Common myeloid progenitor, CD34-positive (primary cell): Measurements from ENCODE around the gene PSME1.

Source experiments
- CTCF ChIA-PET: fragments of 350-600 bp; sonication (Branson Sonifier 250); formaldehyde crosslinking; loops from one replicate; lab custom pipeline; 2021; ENCODE audit warnings: antibody characterized with exemption; lab: Charles Lee
- POLR2A ChIA-PET: fragments of 350-600 bp; sonication (Branson Sonifier 250); formaldehyde crosslinking; loops from one replicate; lab custom pipeline; 2021; ENCODE audit warnings: antibody characterized with exemption; lab: Charles Lee
- DNase-seq, 3 donors: peaks; one replicate each; pipeline versions ENCODE4 v3.0.0 to v3.0.0-alpha.2; 2013
- H3K27ac ChIP-seq, 2 experiments: 1 replicate in 1 of 2; 2 replicates in 1 of 2; pipeline ENCODE4 v1.7.0; 2013; ENCODE audit warnings: inconsistent platforms in 2 of 2, low read length in 2 of 2, mild to moderate bottlenecking in 2 of 2, low read depth in 1 of 2, moderate library complexity in 1 of 2; ENCODE audit not compliant: severe bottlenecking in 2 of 2, insufficient read depth in 1 of 2, poor library complexity in 1 of 2
- H3K27me3 ChIP-seq, 5 experiments: replicated peaks in 2 of 5; 1 replicate in 3 of 5; 2 replicates in 2 of 5; pipeline versions ENCODE4 v1.6.1 to v1.7.0; 2013; ENCODE audit warnings: low read length in 4 of 5, mild to moderate bottlenecking in 2 of 5, moderate library complexity in 2 of 5, inconsistent platforms in 1 of 5; ENCODE audit not compliant: insufficient read depth in 5 of 5, control insufficient read depth in 4 of 5
- H3K36me3 ChIP-seq, 4 experiments: 1 replicate in 2 of 4; 2 replicates in 2 of 4; pipeline versions ENCODE4 v1.6.1 to v1.7.0; 2013; ENCODE audit warnings: low read length in 3 of 4, control low read depth in 1 of 4, mild to moderate bottlenecking in 1 of 4; ENCODE audit not compliant: control insufficient read depth in 4 of 4, insufficient read depth in 4 of 4
- H3K4me1 ChIP-seq, 4 experiments: 1 replicate in 3 of 4; 2 replicates in 1 of 4; pipeline versions ENCODE4 v1.6.1 to v1.7.1; 2013; ENCODE audit warnings: low read length in 3 of 4, mild to moderate bottlenecking in 3 of 4, control low read depth in 1 of 4, inconsistent platforms in 1 of 4, moderate library complexity in 1 of 4; ENCODE audit not compliant: control insufficient read depth in 4 of 4, insufficient read depth in 4 of 4; ENCODE audit errors: control extremely low read depth in 1 of 4
- H3K4me3 ChIP-seq, 7 experiments: 1 replicate in 4 of 7; 2 replicates in 3 of 7; pipeline versions ENCODE4 v1.5.1 to v1.7.0; 2013; ENCODE audit warnings: mild to moderate bottlenecking in 7 of 7, low read length in 6 of 7, moderate library complexity in 6 of 7, inconsistent platforms in 2 of 7, low read depth in 2 of 7, control low read depth in 1 of 7; ENCODE audit not compliant: insufficient read depth in 4 of 7, control insufficient read depth in 1 of 7; ENCODE audit errors: extremely low read depth in 1 of 7
- H3K9me3 ChIP-seq, 5 experiments: 1 replicate in 4 of 5; 2 replicates in 1 of 5; pipeline versions ENCODE4 v1.6.1 to v1.7.1; 2013; ENCODE audit warnings: low read length in 4 of 5, mild to moderate bottlenecking in 2 of 5, inconsistent platforms in 1 of 5, low read depth in 1 of 5, moderate library complexity in 1 of 5; ENCODE audit not compliant: control insufficient read depth in 4 of 5, insufficient read depth in 2 of 5; ENCODE audit errors: control extremely low read depth in 1 of 5
- WGBS: methylation state at CpG from one replicate; pipeline ENCODE4 v1.1.5; 2013; ENCODE audit not compliant: insufficient coverage; 5-methylcytosine and 5-hydroxymethylcytosine counted together

PSME1 gene

DNA sequence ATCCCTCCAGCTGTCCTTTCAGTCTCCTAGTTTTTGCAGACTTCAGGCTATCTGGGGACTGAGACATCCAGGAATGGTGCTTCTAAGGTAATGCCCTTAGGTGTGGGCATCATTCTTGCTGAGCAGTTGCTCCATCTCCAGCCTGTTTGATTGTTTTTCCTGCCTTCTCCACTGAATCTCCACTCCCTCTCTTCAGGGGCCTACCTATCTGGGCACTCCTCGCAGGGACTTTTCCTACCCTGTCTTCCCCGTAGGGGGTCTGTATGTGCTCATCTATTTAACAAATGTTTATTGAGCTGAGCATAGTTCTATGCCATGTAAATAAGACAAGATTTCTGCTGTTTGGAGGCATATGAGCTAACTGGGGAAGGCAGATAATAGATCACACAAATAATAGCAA lies 3.0 kb upstream of the PSME1 start:
- H3K4me3 ChIP-seq = no peak overlapping the region
- DNase-seq = no peak
- peaks cover 0 to 41% (median 27%) of the 10 kb centered on the region in 4 experiments for H3K4me1 ChIP-seq
- POLR2A ChIA-PET = interaction anchor here (1.0 kb wide), 1 partner anchor 8 kb away, joined by 3 read pairs; the partner anchor contains the start of gene EMC9
- CTCF ChIA-PET = interaction anchor here (1.2 to 5.7 kb wide), 4 partner anchors 8 to 27 kb away, joined by 3 to 46 read pairs (median 10); partner anchors contain the start of genes DCAF11, EMC9, IRF9 and NRL
- H3K9me3 ChIP-seq = no peaks in the 10 kb centered on the region
- H3K36me3 ChIP-seq = peaks cover 0 to 10% (median 8%) of the 10 kb centered on the region in 4 experiments
- no peak overlapping the region for H3K27ac ChIP-seq
- WGBS = no CpG with 5 or more reads among the region's 2 CpGs
- no peaks in the 10 kb centered on the region for H3K27me3 ChIP-seq

DNA sequence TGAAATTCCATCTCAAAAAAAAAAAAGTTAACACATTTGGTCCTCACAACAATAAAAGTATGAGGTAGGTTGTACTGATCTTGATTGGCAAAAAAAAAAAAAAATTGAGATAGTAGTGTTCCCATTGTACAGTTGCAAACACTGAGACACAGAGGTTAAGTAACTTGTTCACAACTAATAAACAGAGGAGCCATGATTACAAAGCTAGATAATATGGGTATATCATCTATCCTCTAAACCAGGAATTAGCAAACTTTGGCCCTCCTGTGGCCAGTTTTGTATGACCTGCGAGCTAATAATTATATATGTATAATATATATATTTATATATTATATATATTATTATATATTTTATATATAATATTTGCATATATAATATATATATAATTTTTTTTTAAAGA lies 2.3 kb upstream of the PSME1 start:
- POLR2A ChIA-PET = interaction anchor here (0.9 kb wide), 1 partner anchor 12 kb away, joined by 3 read pairs; no protein-coding TSS in a partner anchor
- Histone ChIP-seq H3K4me1 (peaks cover 0 to 41% (median 27%) of the 10 kb centered on the region in 4 experiments), H3K36me3 (peaks cover 5 to 17% (median 14%) of the 10 kb centered on the region in 4 experiments), H3K27me3 (no peaks in the 10 kb centered on the region), H3K4me3 (no peak overlapping the region), H3K9me3 (no peaks in the 10 kb centered on the region), H3K27ac (no peak overlapping the region)
- no CpG with 5 or more reads among the region's 1 CpG for WGBS
- CTCF ChIA-PET = interaction anchor here (1.2 to 5.7 kb wide), 5 partner anchors 7 to 27 kb away, joined by 3 to 46 read pairs (median 9); partner anchors contain the start of genes DCAF11, EMC9, IRF9 and NRL
- DNase-seq = peak in 1 of 3 donors; percentile 39

DNA sequence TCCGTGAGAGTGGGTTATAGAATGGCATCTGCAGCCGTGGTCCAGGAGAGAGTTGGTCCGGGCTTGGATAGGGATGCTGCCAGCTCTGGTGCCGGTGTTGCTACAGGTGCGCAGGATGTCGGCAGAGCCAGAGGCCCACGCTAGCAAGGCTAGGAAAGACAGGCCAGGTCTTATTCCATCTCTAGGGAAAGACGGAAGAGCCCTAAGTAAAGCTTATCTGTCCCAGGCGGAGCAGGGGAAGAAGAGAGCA lies 485 bp upstream of the PSME1 start:
- CTCF ChIA-PET = interaction anchor here (0.7 to 6.4 kb wide), 9 partner anchors 11 to 77 kb away, joined by 3 to 61 read pairs (median 5); partner anchors contain the start of genes DCAF11, IRF9, NRL and PSME2
- peak overlapping the region in 1 of 2 experiments; percentile 68 for H3K27ac ChIP-seq
- POLR2A ChIA-PET = interaction anchor here (0.7 to 1.5 kb wide), 4 partner anchors 12 to 26 kb away, joined by 3 to 10 read pairs (median 3); partner anchors contain the start of genes DCAF11, NRL and RNF31
- peak in 1 of 3 donors; percentile 23 for DNase-seq
- H3K4me3 ChIP-seq = peak overlapping the region; percentile 52 to 96 (median 87)
- H3K27me3 ChIP-seq = no peaks in the 10 kb centered on the region
- WGBS = 11% methylated on average over 9 of the region's 9 CpGs
- no peaks in the 10 kb centered on the region for H3K9me3 ChIP-seq
- H3K4me1 ChIP-seq = peaks cover 2 to 54% (median 35%) of the 10 kb centered on the region in 4 experiments
- peaks cover 5 to 27% (median 16%) of the 10 kb centered on the region in 4 experiments for H3K36me3 ChIP-seq

DNA sequence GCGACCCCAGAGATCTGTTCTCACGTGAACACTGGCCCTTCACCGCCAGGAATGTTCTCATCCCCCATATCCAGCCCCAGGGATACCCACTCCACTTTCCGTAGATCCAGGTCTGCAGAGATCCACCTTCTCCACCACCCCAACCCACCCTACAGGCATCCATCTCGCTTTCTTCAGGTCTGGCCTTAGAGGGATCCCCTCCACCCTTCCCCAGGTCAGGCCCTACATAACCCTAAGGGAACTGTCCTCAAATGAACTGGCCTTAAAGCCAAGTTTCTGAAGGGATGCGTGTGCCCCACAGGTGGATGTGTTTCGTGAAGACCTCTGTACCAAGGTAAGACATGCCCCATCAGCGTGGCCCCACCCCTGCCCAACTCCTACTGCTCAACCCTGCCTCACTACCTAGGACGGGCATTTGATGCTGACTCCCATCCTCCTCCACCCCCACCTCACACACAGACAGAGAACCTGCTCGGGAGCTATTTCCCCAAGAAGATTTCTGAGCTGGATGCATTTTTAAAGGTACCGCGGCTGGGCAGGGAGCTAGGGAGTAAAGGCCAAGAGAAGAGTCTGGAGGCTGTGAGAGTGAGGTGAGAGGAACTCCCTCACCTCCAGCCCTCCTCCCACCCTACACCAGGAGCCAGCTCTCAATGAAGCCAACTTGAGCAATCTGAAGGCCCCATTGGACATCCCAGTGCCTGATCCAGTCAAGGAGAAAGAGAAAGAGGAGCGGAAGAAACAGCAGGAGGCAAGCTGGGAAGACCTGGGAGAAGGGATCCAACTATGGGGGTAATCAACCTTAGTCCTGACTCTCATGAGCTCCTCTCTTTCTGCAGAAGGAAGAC lies 912 bp downstream of the PSME1 start:
- ChIA-PET POLR2A (interaction anchor here (0.7 to 2.0 kb wide), 5 partner anchors 10 to 55 kb away, joined by 3 to 10 read pairs (median 3); partner anchors contain the start of genes DCAF11, NRL, PSME2 and RNF31), CTCF (interaction anchor here (1.0 to 6.4 kb wide), 10 partner anchors 9 to 79 kb away, joined by 3 to 61 read pairs (median 7); partner anchors contain the start of genes DCAF11, IRF9, NRL and RNF31)
- Histone ChIP-seq H3K27ac (peak overlapping the region; percentile 58 to 83), H3K4me1 (peaks cover 2 to 55% (median 38%) of the 10 kb centered on the region in 4 experiments), H3K36me3 (peaks cover 5 to 27% (median 16%) of the 10 kb centered on the region in 4 experiments), H3K4me3 (peak overlapping the region; percentile 71 to 96 (median 87)), H3K27me3 (no peaks in the 10 kb centered on the region), H3K9me3 (no peaks in the 10 kb centered on the region)
- 25% methylated on average over 8 of the region's 13 CpGs for WGBS
- no peak for DNase-seq

- no peak overlapping the region for H3K27ac ChIP-seq
- no peak for DNase-seq
- CTCF ChIA-PET = interaction anchor here (1.0 to 6.4 kb wide), 10 partner anchors 8 to 80 kb away, joined by 3 to 61 read pairs (median 7); partner anchors contain the start of genes DCAF11, IRF9, NRL and RNF31
- peaks cover 2 to 50% (median 38%) of the 10 kb centered on the region in 4 experiments for H3K4me1 ChIP-seq
- no peaks in the 10 kb centered on the region for H3K27me3 ChIP-seq
- peaks cover 5 to 27% (median 16%) of the 10 kb centered on the region in 4 experiments for H3K36me3 ChIP-seq
- POLR2A ChIA-PET = interaction anchor here (0.7 to 2.0 kb wide), 3 partner anchors 9 to 54 kb away, joined by 3 to 6 read pairs (median 3); partner anchors contain the start of genes PSME2 and RNF31
- 91% methylated on average over 6 of the region's 8 CpGs for WGBS
- peak overlapping the region in 2 of 7 experiments; percentile 81 to 91 for H3K4me3 ChIP-seq
- H3K9me3 ChIP-seq = no peaks in the 10 kb centered on the region
Observed at GRCh38 chr14:24137529-24138395, 1.8 kb downstream of the PSME1 start.
